GM18520 (cell line): ENCODE data around the gene BHLHA9.

Experiments used
- ATAC-seq: cut with Tn5 transposase; IDR thresholded peaks from one replicate; pipeline ENCODE4 v1.9.1; 2021; ENCODE audit not compliant: unreplicated experiment

Gene BHLHA9

DNA sequence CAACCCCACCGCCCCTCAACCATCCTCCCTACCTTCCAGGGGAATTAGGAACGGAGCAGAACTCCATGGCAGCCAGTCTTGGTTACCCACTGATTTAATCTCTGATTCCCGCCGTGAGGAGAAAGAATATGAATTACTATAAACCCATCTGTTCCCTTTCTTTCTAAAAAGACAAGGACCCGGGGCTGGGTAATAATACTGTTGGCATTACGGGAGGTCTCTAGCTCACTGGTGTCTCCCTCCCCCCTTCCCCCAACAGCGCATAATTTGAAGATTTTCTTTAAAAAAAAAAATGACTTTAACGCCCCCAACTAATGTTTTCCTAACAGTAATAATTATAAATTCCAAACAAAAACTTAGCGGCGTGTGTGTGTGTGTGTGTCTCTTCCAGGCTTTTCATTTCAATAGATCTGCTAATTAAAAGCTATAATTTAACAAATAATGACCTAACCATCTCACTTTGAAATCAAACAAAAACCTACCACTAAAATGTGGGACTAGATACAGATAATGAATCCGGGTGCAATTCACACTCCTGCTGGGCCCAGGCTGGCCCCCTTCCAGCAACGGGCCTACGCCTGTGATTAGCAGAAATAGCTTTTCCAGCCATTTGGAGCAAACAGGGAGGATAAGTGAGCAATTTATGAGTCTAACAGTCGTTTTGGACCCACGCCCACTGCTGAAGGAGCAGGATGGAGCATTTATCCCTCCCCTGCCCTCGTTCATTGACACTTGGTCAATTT lies 18.2 kb upstream of the BHLHA9 start:
- ATAC-seq: no peak

DNA sequence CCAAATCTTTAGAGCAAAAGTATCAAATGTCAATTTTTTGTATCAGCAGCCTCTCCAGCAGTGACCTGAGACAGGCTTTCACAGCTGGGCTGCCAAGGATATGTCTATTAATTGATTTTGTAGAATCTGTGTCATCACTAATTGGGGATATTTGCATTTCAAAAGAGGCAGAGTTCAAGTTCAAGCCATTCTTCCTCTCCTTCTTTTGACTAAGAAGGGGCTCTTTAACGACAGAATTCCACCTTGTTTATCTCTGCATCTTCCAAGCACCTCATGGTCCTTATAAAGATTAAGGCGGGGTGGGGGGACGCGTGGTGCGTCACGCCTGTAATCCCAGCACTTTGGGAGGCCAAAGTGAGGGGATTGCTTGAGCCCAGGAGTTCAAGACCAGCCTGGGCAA lies 15.2 kb upstream of the BHLHA9 start:
- no peak for ATAC-seq

DNA sequence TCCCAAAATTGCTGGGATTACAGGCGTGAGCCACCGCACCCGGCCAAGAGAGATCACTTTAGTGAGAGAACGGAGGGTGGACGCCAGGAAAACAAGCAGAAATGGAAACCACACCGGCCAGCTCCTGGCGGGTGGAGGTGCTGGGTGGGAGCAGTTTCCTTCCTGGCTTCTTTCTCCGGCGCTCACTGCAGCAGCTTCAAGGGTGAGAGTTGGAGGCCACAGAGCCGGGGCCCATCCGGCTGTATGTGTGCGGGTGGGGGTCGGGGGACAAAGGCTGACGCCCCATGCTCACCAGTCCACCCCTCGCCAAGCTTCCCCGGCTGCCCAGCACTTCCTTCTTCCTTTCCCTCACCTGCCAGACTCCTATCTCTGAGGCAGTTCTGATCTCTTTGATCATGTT lies 13.5 kb upstream of the BHLHA9 start:
- no peak for ATAC-seq

DNA sequence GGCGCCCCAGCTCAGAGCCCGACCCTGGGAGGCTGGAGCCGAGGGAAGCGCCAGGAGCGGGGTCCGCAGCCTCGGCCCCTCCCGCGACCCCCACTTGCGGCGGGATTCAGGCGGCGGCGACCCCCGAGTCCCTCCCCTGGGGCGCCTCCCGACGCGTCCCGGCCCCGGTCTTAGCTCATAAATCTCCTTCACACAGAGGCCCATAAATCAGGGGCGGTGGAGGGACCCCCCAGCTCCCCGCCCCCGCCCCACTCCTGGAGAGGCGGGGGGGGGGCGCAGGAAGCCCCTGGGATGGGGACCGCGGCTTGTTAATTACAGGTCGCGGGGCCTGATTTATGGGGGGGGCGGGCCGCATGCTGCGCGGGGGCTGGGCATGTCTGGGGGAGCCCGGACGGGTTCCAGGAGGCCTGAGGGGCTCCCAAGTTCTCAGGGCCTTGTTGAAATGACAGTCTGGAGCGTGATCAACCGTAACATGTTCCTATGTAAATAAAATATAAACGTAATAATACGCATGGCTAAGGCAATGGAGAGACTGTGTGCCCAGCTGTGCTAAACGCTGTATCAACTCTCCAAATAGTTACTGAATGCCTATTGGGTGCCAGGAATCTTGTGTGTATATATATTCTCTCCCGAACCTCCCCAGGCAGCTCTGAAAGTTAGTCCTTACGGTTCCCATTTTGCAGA lies 10.0 kb upstream of the BHLHA9 start:
- ATAC-seq: no peak

DNA sequence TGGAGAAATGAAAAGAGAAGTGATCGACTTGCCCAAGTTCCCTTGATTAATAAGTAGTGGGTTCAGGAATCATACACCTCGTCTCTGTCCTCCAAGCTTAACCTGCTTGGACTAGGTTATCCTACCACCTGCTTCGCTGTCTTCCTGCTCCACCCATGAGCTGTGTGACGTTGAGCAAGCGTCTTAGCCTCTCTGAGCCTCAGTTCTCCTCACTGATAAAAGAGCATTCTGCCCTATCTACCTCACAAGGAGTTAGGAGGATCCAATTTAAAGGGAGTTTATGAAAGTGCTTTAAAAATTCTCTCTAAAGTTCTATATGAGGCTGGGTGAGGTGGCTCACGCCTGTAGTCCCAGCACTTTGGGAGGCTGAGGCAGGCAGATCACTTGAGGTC lies 9.5 kb upstream of the BHLHA9 start:
- no peak for ATAC-seq

DNA sequence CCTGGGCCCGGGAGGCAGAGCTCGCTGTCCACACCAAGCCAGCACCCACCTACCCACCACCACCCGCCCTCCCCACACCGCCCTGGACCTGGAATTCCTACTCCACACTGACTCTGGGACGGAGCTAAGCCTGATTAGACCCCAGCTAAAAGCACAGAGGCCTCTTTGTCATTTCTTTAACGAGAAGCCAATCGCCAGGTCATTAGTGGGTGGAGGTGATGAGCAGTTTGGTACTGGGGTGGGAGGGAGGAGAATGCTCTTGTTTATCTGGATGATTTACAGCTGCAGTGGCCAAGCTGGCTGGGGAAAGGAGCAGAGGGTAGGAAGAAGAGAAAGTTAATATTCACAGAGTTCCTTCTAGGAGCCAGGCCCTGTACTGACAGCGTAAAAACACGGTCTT lies 6.0 kb upstream of the BHLHA9 start:
- ATAC-seq: no peak

DNA sequence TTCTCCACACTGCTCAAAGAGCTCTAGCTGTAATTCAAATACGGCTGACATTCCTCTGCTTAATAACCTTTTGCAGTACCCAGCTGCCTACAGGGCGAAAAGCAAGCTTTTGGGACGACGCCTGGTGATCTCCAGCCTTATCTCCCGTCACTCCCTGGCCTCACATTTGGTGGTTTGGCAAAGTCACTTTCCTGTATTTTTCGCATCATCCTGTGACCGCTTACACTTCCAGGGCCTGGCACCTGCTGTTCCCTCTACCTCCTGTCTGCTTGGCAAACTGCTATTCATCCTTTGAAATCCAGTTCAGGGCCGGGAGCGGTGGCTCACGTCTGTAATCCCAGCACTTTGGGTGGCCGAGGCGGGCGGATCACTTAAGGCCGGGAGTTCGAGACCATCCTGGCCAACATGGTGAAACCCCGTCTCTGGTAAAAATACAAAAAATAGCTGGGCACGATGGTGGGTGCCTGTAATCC lies 2.7 kb upstream of the BHLHA9 start:
- ATAC-seq: no peak

DNA sequence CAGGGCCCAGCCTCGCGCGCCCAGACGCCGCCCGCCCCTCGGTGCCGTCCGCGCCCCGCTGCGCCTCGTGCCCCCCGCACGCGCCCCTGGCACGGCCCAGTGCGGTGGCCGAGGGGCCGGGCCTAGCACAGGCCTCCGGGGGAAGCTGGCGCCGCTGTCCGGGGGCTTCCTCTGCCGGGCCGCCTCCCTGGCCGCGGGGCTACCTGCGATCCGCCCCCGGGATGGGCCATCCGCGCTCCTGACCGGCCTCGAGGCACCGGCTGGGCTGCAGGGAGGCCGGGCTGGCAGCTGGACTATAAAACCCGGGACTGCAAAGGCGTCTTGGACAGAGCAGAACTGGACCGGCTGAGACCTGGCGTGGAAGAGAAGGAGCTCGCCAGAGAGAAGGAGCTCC lies 783 bp downstream of the BHLHA9 start:
- ATAC-seq: no peak

DNA sequence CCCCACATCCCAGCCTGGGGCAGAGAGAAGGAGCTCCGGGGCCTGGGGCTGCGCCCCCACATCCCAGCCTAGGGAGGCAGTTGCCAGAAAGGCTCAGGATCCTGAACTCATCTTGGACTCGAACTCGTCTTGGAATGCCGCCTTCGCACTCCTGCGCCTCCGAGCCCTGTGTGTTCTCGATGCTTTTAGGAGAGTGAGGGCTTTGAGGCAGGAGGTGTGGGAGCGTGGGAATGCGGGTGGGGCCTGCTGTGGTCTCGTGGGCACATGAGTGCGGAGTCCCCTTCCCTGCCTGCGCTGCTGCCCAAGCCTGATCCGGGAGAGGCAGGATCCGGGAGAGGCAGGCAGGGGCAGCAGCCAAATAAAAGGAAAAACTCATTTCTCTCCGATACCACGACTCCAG lies 1.2 kb downstream of the BHLHA9 start:
- no peak for ATAC-seq

DNA sequence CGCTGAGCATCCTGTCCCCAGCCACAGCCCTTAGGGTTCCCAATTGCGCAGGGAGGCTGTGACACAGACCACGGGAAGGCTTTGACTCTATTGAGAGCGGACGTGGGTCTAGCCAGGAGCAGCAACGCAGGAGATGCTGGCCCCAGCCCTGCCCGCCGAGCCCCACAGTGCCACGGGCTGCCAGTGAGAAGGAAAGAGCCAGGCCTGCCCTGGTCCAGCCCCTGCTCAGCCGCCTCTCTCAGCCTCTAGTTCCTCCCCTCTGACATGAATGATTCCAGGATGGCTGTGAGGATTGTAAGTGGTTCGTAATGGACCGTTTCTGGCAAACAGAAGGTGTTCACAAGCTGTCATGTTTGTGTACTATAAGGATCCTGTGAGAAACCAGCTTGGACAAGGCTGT lies 2.5 kb downstream of the BHLHA9 start:
- ATAC-seq: no peak

DNA sequence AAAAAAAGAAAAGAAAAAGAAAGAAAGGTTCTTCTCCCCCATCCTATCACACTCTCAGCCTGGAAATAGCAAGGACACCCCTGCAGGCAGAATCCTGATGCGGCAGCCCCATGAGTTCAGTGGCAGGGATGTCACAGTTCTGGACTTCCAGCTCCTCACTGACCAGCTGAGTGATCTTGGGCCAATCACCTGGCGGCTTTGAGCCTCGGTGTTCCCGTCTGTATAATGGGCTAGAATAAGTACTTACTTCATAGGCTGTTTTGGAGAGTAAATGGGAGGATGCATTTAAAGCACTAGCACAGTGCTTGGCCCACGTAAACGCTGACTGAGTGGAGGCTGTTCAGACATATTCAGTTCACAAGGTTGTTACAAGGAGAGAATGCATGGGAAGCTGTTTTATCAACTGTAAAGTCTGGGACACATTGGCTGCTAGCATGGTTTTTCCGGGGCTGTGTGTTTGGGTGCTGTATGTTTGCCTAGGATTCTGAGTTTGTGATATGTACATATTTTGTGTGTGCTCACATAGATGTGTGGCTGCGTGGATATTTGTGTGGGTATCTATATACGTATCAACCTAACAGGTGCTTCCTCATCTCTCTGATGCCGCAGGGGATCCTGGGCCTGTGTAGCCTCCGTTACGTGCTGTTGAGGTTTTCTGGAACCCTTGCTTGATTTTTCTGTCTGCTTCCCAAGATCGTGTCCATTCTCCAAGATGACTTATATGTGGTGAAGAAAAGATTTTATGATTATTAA lies 3.4 kb downstream of the BHLHA9 start:
- no peak for ATAC-seq

DNA sequence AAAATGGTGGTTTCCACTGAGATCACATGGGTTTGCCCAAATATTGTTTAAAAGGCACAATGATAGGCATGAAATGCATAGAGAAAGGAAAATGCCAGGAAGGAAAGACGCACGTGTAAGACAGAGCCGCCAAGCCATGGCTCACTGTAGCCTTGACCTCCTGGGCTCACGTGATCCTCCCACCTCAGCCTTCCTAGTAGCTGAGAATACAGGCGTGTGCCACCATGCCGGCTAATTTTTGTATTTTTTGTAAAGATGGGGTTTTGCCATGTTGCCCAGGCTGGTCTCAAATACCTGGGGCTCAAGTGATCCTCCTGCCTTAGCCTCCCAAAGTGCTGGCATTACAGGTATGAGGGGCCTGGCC lies 4.0 kb downstream of the BHLHA9 start:
- no peak for ATAC-seq

DNA sequence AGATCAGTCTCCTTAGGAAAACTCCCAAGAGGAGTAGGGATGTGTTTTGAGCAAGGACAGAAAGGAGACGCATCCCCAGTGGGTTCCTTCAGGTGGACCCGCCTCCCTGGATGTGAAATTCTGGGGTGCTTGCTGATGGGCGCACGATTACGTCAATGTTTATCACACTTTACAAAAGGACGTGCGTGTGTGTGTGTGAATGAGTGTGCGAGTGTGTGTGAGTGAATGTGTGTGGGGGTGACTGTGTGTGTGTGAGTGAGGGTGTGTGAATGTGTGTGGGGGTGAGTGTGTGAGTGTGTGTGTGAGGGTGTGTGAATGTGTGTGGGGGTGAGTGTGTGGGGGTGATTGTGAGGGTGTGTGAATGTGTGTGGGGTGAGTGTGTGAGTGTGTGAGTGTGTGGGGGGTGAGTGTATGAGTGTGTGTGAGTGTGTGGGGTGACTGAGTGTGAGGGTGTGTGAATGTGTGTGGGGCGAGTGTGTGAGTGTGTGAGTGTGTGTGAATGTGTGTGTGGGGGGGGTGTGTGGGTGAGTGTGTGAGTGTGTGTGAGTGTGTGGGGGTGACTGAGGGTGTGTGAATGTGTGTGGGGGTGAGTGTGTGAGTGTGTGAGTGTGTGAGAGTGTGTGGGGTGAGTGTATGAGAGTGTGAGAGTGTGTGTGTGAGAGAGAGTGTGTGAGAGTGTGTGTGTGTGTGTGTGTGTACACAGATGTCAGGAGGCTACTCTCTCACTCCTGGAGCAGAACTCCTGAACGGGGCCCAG lies 5.1 kb downstream of the BHLHA9 start:
- ATAC-seq: no peak

DNA sequence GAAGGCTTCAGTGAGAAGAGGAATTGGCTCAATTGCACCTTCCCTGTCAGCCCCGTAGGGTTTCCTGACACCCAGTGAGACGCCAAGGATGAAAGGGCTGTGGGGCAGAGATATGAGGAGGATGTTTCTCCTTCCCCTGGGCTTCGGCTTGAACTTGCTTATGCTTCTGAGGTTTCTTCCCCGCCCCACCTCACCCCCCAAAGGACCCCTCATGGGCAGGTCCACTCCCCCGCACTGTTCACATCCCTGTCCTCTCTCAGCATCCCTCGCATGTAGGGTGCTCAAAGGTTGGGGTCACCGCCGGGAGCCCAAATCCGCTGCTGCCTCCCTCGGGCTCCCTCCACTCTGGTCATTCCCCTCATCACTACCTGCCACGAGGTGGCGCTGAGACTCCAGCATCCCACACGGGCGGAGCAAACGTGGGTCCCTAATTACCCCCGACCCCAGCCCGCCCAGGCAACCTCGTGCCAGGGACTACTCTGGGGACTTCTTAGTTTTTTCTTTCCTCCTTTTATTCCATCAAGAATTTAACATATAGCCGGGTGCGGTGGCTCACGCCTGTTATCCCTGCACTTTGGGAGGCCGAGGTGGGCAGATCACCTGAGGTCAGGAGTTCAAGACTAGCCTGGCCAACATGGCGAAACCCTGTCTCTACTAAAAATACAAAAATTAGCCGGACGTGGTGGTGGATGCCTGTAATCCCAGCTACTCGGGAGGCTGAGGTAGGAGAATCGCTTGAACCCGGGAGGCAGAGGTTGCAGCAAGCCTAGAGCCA lies 5.9 kb downstream of the BHLHA9 start:
- no peak for ATAC-seq

DNA sequence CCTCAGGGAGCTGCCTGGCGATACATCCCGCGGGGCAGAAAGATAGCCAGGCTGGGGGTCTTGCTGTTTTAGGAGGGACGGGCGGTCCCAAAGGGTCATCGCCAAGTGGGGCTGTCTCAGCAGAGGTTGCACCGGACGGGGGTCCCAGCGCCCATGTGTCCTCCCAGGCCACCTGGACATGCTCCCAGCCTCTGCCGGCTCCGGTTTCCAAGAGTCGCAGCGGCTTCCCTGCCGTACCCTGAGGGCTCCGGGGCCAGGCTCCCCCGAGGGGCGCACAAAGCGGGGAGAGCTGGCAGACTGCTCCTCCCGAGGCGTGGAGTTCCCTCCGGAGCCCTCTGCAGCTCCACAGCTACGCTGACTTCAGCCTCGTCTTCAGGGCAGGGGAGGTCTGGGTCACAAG lies 10.4 kb downstream of the BHLHA9 start:
- no peak for ATAC-seq

DNA sequence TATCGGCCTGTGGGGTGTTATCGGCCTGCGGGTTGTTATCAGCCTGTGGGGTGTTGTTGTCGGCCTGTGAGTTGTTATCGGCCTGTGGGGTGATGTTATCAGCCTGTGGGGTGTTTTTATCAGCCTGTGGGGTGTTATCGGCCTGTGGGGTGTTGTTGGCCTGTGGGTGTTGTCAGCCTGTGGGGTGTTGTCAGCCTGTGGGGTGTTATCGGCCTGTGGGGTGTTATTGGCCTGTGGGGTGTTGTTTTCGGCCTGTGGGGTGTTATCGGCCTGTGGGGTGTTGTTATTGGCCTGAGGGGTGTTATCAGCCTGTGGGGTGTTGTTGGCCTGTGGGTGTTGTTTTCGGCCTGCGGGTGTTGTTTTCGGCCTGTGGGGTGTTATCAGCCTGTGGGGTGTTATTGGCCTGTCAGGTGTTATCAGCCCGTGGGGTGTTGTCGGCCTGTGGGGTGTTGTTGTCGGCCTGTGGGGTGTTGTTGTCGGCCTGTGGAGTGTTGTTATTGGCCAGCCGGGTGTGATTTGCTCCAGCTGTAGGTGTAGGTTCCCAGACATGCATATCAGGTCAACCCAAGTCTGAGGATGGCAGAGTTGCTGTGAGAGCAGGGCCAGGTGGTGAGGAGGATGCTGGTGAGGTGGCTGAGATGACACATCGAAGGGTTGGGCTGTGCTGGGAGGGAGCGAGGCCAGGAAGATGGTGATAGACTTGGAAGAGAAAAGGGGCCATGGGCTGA lies 16.3 kb downstream of the BHLHA9 start:
- no peak for ATAC-seq

DNA sequence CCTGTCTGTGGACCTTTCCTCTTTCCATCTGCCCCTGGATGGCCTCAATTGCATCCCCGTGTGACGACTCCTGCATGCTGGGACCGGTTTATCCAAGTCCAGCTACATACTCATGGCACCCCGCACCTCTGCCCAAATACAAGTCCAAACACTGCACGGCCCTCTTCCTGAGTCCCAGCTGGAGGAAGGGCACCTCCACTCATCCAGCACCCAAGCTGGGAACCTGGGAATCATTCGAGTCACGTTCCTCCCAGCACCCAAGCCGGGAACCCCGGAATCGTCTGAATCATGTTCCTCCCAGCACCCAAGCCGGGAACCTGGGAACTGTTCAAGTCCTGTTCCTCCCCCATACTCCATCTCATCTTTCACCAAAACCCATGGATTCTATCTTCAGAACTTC lies 19.5 kb downstream of the BHLHA9 start:
- no peak for ATAC-seq

DNA sequence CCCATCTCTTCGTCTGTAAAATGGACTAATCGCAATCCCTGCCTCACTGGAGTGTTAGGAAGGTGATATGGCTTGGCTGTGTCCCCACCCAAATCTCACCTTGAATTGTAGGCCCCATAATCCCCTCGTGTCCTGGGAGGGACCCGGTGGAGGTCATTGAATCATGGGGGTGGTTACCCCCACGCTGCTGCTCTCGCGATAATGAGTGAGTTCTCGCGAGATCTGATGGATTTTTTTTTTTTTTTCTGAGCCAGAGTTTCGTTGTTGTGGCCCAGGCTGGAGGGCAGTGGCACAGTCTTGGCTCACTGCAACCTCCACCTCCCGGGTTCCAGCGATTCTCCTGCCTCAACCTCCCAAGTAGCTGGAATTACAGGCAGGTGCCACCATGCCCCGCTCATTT lies 20.4 kb downstream of the BHLHA9 start:
- no peak for ATAC-seq

DNA sequence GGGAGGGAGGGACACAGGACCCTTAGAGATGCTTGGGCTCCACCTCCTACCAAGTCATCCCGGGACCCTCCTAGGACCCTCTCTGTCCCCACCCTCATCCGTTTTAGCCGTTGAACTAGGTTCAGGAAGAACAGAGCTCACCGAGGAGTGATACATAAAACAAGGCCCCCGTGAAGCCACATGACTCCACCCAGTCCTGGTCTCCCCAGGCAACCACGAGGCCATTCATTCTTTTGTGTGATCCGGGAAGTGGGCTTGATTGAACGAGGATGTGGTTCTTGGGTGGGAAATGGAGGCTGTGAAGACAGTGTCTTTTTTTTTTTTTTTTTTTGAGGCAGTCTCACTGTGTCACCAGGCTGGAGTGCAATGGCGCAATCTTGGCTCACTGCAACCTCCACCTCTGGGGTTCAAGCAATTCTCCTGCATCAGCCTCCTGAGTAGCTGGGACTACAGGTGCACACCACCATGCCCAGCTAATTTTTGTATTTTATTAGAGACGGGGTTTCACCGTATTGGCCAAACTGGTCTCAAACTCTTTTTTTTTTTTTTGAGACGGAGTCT lies 24.0 kb downstream of the BHLHA9 start:
- ATAC-seq: no peak

DNA sequence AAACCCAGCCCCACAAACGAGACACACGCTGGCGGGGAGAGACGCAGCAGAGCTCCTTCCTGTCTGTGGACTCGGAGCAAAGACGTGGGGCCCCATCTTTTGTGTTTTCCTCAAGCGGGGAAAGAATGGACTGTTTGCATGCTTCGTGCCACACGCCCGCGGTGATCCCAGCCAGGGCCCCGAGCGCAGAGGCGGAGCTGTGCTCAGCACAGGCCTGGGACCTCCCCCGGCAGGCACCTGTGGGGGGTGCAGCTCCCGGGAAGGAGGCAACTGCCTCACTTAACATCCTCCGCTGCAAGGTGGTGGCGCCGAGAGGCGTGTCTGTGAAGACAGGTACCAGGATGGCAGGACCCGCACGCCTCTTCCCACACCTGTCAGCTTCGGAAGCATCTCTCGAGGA lies 28.4 kb downstream of the BHLHA9 start:
- ATAC-seq: no peak
